ENCODE measurements around the gene GRID1. TPM values are rescaled to one million over a fixed set of nuclear protein-coding genes. Genes with fewer than 3 reads are reported as not detected.

GRID1 gene
- total RNA-seq, 4 donors from 2014 or later: 0.88 to 7.3 (median 4.1) TPM

GRCh38 chr10:86316274-86316835 is 50.2 kb downstream of the GRID1 start:
- no peak overlapping the region for H3K27ac ChIP-seq
- no peaks in the 10 kb centered on the region for H3K36me3 ChIP-seq
- DNase-seq: no peak
- no peaks in the 10 kb centered on the region for H3K4me1 ChIP-seq
- no peak overlapping the region for H3K4me3 ChIP-seq
- intact Hi-C loops (cut with DNase I; ENCODE audit: low total_unique reads): no loop called here
- H3K9me3 ChIP-seq: no peaks in the 10 kb centered on the region
- TF ChIP-seq POLR2A (IDR thresholded peaks at IDR 0.05): no peak
- TF ChIP-seq, protein P1, sequence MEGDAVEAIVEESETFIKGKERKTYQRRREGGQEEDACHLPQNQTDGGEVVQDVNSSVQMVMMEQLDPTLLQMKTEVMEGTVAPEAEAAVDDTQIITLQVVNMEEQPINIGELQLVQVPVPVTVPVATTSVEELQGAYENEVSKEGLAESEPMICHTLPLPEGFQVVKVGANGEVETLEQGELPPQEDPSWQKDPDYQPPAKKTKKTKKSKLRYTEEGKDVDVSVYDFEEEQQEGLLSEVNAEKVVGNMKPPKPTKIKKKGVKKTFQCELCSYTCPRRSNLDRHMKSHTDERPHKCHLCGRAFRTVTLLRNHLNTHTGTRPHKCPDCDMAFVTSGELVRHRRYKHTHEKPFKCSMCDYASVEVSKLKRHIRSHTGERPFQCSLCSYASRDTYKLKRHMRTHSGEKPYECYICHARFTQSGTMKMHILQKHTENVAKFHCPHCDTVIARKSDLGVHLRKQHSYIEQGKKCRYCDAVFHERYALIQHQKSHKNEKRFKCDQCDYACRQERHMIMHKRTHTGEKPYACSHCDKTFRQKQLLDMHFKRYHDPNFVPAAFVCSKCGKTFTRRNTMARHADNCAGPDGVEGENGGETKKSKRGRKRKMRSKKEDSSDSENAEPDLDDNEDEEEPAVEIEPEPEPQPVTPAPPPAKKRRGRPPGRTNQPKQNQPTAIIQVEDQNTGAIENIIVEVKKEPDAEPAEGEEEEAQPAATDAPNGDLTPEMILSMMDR (IDR thresholded peaks at IDR 0.05): no peak
- no peaks in the 10 kb centered on the region for H3K27me3 ChIP-seq

GRCh38 chr10:86315549-86315942 is 51.0 kb downstream of the GRID1 start:
- no peak overlapping the region for H3K27ac ChIP-seq
- no peak overlapping the region for H3K4me3 ChIP-seq
- H3K27me3 ChIP-seq: no peaks in the 10 kb centered on the region
- DNase-seq: no peak
- H3K9me3 ChIP-seq: no peaks in the 10 kb centered on the region
- no peaks in the 10 kb centered on the region for H3K36me3 ChIP-seq
- no peaks in the 10 kb centered on the region for H3K4me1 ChIP-seq
- intact Hi-C loops (cut with DNase I; ENCODE audit: low total_unique reads): no loop called here
- TF ChIP-seq, protein P1 (IDR thresholded peaks at IDR 0.05): no peak
- no peak for TF ChIP-seq POLR2A (IDR thresholded peaks at IDR 0.05)

GRCh38 chr10:86314616-86315548 is 51.7 kb downstream of the GRID1 start:
- Histone ChIP-seq H3K36me3 (no peaks in the 10 kb centered on the region), H3K27ac (no peak overlapping the region), H3K27me3 (no peaks in the 10 kb centered on the region), H3K4me3 (no peak overlapping the region), H3K4me1 (no peaks in the 10 kb centered on the region), H3K9me3 (no peaks in the 10 kb centered on the region)
- DNase-seq: no peak
- TF ChIP-seq POLR2A (IDR thresholded peaks at IDR 0.05): no peak
- TF ChIP-seq, protein P1 (IDR thresholded peaks at IDR 0.05): no peak
- intact Hi-C loops (cut with DNase I; ENCODE audit: low total_unique reads): no loop called here

DNA sequence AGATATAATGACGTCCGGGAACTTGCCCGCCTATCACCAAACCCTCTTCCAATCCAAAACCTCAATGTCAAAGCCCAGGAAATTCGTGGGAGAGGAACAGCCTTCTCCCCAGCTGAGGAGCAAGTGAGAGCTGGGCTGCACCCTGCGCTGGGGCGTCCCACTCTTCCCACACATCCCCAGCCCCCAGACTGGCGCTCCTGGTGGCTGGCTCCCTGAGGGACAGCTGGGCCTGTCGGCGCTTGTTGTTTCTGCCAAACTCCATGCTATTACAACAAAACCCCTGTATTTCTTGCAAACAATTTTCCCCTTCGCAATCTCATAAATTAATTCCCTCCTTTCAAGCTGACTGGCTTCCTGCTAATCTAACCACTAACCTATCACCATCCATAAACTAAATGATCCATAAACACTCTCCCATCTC is 53.0 kb downstream of the GRID1 start:
- H3K4me3 ChIP-seq: no peak overlapping the region
- TF ChIP-seq POLR2A (IDR thresholded peaks at IDR 0.05): no peak
- TF ChIP-seq, protein P1 (IDR thresholded peaks at IDR 0.05): no peak
- H3K4me1 ChIP-seq: no peaks in the 10 kb centered on the region
- no peaks in the 10 kb centered on the region for H3K9me3 ChIP-seq
- no peaks in the 10 kb centered on the region for H3K27me3 ChIP-seq
- H3K27ac ChIP-seq: no peak overlapping the region
- no peaks in the 10 kb centered on the region for H3K36me3 ChIP-seq
- intact Hi-C loops (cut with DNase I; ENCODE audit: low total_unique reads): no loop called here
- DNase-seq: no peak

GRCh38 chr10:86312701-86313270 is 53.8 kb downstream of the GRID1 start:
- TF ChIP-seq POLR2A (IDR thresholded peaks at IDR 0.05): no peak
- TF ChIP-seq, protein P1 (IDR thresholded peaks at IDR 0.05): no peak
- H3K4me3 ChIP-seq: no peak overlapping the region
- H3K27me3 ChIP-seq: no peaks in the 10 kb centered on the region
- intact Hi-C loops (cut with DNase I; ENCODE audit: low total_unique reads): no loop called here
- H3K4me1 ChIP-seq: no peaks in the 10 kb centered on the region
- no peak overlapping the region for H3K27ac ChIP-seq
- DNase-seq: no peak
- H3K9me3 ChIP-seq: no peaks in the 10 kb centered on the region
- no peaks in the 10 kb centered on the region for H3K36me3 ChIP-seq
